Type B pancreatic cell (in vitro differentiated cells): ENCODE results near the gene GJA4. TPM values are rescaled to one million over a fixed set of nuclear protein-coding genes. Genes with fewer than 3 reads are reported as not detected.

Source experiments
- DNase-seq: peaks from one replicate; pipeline ENCODE4 v3.0.0; 2021; ENCODE audit warnings: mixed read lengths; ENCODE audit not compliant: unreplicated experiment; ENCODE audit errors: extremely low spot score
- H3K27ac Mint-ChIP-seq: 2 replicates; pipeline ENCODE4 v1.8.0; 2021; ENCODE audit warnings: mild to moderate bottlenecking, mixed read lengths
- H3K27me3 Mint-ChIP-seq: 2 replicates; pipeline ENCODE4 v1.8.0; 2021; ENCODE audit warnings: mixed read lengths
- H3K36me3 Mint-ChIP-seq: 2 replicates; pipeline ENCODE4 v1.8.0; 2021; ENCODE audit warnings: mixed read lengths
- H3K4me1 Mint-ChIP-seq: one replicate; pipeline ENCODE4 v1.8.0; 2021; ENCODE audit warnings: mixed read lengths; ENCODE audit not compliant: unreplicated experiment
- H3K4me3 Mint-ChIP-seq: 2 replicates; pipeline ENCODE4 v1.8.0; 2021; ENCODE audit warnings: mild to moderate bottlenecking, mixed read lengths
- H3K9me3 Mint-ChIP-seq: 2 replicates; pipeline ENCODE4 v1.8.0; 2021; ENCODE audit warnings: mixed read lengths
- CTCF ChIP-seq: fragments of 200-600 bp; sonication (generic); conservative IDR thresholded peaks from 2 replicates; pipeline ENCODE4 v1.5.0; 2021; ENCODE audit warnings: antibody characterized with exemption, mild to moderate bottlenecking
- total RNA-seq: library from RNA; stranded (reverse); gene quantifications from 2 replicates; pipeline ENCODE4 v1.2.1, GENCODE V29; 2021; ENCODE audit warnings: low replicate concordance

Gene GJA4
- total RNA-seq, 1 donor from 2014 or later: 0.87 TPM

GRCh38 chr1:34746785-34747637 is 45.8 kb upstream of the GJA4 start:
- Mint-ChIP-seq H3K9me3 (no peaks in the 10 kb centered on the region), H3K4me3 (no peak overlapping the region), H3K27ac (no peak overlapping the region), H3K4me1 (no peaks in the 10 kb centered on the region), H3K36me3 (no peaks in the 10 kb centered on the region), H3K27me3 (peaks cover 48% of the 10 kb centered on the region)
- TF ChIP-seq CTCF: no peak
- no peak for DNase-seq

GRCh38 chr1:34747638-34747941 is 45.2 kb upstream of the GJA4 start:
- DNase-seq: no peak
- no peaks in the 10 kb centered on the region for H3K9me3 Mint-ChIP-seq
- no peak overlapping the region for H3K4me3 Mint-ChIP-seq
- H3K4me1 Mint-ChIP-seq: no peaks in the 10 kb centered on the region
- no peak for TF ChIP-seq CTCF
- peaks cover 44% of the 10 kb centered on the region for H3K27me3 Mint-ChIP-seq
- no peaks in the 10 kb centered on the region for H3K36me3 Mint-ChIP-seq
- H3K27ac Mint-ChIP-seq: no peak overlapping the region

DNA sequence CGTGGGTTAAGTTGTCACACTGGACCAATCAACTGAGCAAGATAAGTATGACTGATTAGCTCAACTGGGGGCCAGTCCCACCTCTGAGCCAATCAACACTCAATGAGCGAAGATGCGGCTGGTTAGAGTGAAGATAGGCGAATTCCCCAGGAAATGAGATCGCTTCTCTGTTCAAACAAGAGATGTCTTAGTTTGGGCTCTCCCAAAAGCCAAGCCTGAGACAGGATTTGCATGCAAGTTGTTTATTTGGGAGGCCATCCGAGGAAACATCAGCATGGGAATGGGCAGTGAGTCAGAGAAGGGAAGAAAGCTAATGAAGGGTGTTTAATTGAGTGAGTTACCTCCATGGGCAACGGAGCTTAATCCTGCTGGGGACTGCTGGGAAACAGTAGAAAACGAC is 42.8 kb upstream of the GJA4 start:
- H3K4me1 Mint-ChIP-seq: no peaks in the 10 kb centered on the region
- peaks cover 6% of the 10 kb centered on the region for H3K9me3 Mint-ChIP-seq
- TF ChIP-seq CTCF: no peak
- H3K36me3 Mint-ChIP-seq: no peaks in the 10 kb centered on the region
- no peak overlapping the region for H3K4me3 Mint-ChIP-seq
- DNase-seq: no peak
- H3K27ac Mint-ChIP-seq: no peak overlapping the region
- peaks cover 33% of the 10 kb centered on the region for H3K27me3 Mint-ChIP-seq

- TF ChIP-seq CTCF: no peak
- no peak for DNase-seq
- H3K4me1 Mint-ChIP-seq: no peaks in the 10 kb centered on the region
Observed at GRCh38 chr1:34750610-34751009, 42.2 kb upstream of the GJA4 start.

DNA sequence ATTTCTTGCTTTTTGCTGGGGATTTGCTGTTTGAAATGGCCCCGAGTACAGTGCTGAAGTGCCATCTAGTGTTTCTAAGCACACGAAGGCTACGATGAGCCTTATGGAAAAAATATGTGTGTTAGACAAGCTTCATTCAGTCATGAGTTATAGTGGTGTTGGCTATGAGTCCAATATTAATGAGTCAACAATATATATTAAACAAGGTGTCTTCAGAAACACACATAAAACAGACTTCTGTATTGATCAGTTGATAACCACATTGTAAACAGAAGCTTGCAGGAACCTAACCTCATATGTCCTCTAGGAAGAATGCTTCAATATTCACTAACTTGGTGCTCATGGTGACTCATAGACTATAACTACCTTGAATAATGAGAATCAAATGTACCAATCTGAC is 39.6 kb upstream of the GJA4 start:
- Mint-ChIP-seq H3K27ac (no peak overlapping the region), H3K36me3 (no peaks in the 10 kb centered on the region), H3K4me1 (no peaks in the 10 kb centered on the region), H3K9me3 (peaks cover 6% of the 10 kb centered on the region), H3K4me3 (no peak overlapping the region), H3K27me3 (peaks cover 26% of the 10 kb centered on the region)
- no peak for DNase-seq
- no peak for TF ChIP-seq CTCF

More at GRCh38 chr1:34750610-34751009, 42.2 kb upstream of the GJA4 start:
- peaks cover 6% of the 10 kb centered on the region for H3K9me3 Mint-ChIP-seq
- H3K36me3 Mint-ChIP-seq: no peaks in the 10 kb centered on the region
- no peak overlapping the region for H3K27ac Mint-ChIP-seq
- H3K4me3 Mint-ChIP-seq: no peak overlapping the region
- H3K27me3 Mint-ChIP-seq: peaks cover 33% of the 10 kb centered on the region
